Effector memory CD4-positive, alpha-beta T cell (primary cell): ENCODE data around the gene COX5B.

Experiments used
- DNase-seq, 3 donors: peaks; one replicate each; pipeline ENCODE4 v3.0.0-alpha.2; 2020
- H3K27ac ChIP-seq: 2 replicates; pipeline ENCODE4 v1.7.0; 2013; ENCODE audit warnings: mild to moderate bottlenecking, low read length, moderate library complexity; ENCODE audit not compliant: insufficient read depth, poor library complexity, severe bottlenecking
- H3K27me3 ChIP-seq: replicated peaks from 2 replicates; pipeline ENCODE4 v1.7.0; 2013; ENCODE audit warnings: mild to moderate bottlenecking, low read length; ENCODE audit not compliant: insufficient read depth, control insufficient read depth, poor library complexity, severe bottlenecking
- H3K36me3 ChIP-seq: 2 replicates; pipeline ENCODE4 v1.7.0; 2013; ENCODE audit warnings: mild to moderate bottlenecking, low read length, moderate library complexity; ENCODE audit not compliant: control insufficient read depth, insufficient read depth
- H3K4me1 ChIP-seq: 2 replicates; pipeline ENCODE4 v1.7.0; 2013; ENCODE audit warnings: low read length, mild to moderate bottlenecking; ENCODE audit not compliant: control insufficient read depth, insufficient read depth, poor library complexity, severe bottlenecking
- H3K4me3 ChIP-seq: 2 replicates; pipeline ENCODE4 v1.7.0; 2013; ENCODE audit warnings: low read length, low read depth, mild to moderate bottlenecking; ENCODE audit not compliant: insufficient read depth, poor library complexity, severe bottlenecking
- H3K9me3 ChIP-seq: 2 replicates; pipeline ENCODE4 v1.7.0; 2013; ENCODE audit warnings: mild to moderate bottlenecking, low read length, moderate library complexity; ENCODE audit not compliant: control insufficient read depth

Gene COX5B

DNA sequence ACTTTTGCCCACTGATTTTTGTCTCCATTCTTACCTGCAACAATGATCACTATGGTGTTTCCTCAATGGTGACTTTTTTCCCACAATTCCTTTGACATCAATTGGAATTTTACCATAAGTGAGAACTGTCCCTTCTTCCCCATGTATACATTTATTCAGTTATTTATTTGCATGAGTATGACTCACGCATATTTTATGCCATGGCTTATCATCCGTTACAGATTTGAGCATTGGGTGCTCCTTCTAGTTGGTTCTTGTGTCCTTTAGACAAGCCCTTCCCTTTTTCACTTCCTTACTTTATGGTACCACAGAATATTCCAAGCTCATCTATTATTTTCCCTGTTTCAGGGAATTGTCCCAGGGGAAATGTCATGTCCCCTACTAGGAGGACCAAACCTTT, 7.6 kb downstream of the COX5B start:
- Histone ChIP-seq H3K27ac (no peak overlapping the region), H3K4me3 (no peak overlapping the region), H3K4me1 (no peaks in the 10 kb centered on the region), H3K36me3 (peaks cover 35% of the 10 kb centered on the region), H3K9me3 (no peaks in the 10 kb centered on the region), H3K27me3 (no peaks in the 10 kb centered on the region)
- DNase-seq = no peak

DNA sequence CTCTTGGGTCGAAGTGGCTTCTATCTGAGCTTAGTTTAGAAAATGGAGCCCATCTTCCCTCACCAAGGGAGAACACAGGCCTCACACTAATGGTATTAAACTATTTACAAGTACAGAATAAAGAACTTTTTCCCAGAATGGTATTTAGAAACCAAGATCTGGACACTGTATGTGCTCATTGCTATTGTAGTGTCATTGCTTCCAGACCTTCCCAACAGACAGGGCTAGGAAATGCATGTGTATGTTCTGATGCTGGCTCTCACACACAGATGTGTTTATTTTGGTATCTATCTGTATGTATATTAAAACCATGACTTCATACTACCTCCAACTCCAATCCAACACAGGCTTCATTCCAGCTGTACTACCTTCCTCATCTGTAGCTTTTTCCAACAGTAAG, 8.0 kb downstream of the COX5B start:
- no peaks in the 10 kb centered on the region for H3K9me3 ChIP-seq
- DNase-seq = no peak
- H3K4me3 ChIP-seq = no peak overlapping the region
- H3K27me3 ChIP-seq = no peaks in the 10 kb centered on the region
- H3K27ac ChIP-seq = no peak overlapping the region
- no peaks in the 10 kb centered on the region for H3K4me1 ChIP-seq
- peaks cover 35% of the 10 kb centered on the region for H3K36me3 ChIP-seq

DNA sequence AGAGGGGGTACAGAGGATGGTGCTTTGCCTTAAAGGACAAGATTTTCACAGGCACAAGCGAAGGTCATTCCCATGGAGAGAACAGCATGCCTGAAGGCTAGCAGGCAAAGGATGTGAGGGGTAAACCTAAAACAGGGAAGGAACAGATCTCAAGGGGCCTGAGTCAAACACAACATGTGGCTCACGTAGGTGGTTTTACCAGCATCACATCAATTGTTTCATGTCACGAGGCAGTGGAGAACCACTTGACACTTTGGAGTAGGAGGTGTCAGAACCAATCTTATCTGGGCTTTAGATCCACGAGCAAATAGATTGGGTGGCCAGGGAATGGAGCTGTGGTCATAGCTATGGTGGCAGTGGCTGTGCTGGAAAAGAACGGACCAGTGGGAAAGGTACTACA, 8.4 kb downstream of the COX5B start:
- Histone ChIP-seq H3K4me3 (no peak overlapping the region), H3K4me1 (no peaks in the 10 kb centered on the region), H3K9me3 (no peaks in the 10 kb centered on the region), H3K36me3 (peaks cover 35% of the 10 kb centered on the region), H3K27me3 (no peaks in the 10 kb centered on the region), H3K27ac (no peak overlapping the region)
- DNase-seq = no peak

DNA sequence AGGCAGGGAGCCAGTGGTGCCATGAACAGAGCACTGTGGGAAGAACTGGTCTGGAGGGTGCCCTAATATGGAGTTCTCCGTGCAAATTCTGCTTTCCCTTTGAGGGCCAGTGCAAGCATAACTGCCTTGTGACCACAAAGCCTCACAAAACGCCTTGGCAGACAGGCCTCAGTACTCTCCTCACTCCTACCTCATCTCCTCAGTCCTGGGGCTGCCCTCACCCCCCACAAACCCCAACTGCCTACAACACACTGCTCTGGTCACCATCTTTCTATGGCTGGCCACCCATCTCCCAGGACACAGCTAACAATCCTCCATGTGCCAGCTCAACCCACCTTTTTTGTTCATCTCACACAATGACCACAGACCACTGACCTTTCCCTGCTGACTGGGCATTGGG, 8.9 kb downstream of the COX5B start:
- no peak overlapping the region for H3K27ac ChIP-seq
- H3K36me3 ChIP-seq = peaks cover 39% of the 10 kb centered on the region
- H3K4me1 ChIP-seq = no peaks in the 10 kb centered on the region
- H3K9me3 ChIP-seq = no peaks in the 10 kb centered on the region
- no peak overlapping the region for H3K4me3 ChIP-seq
- no peak for DNase-seq
- no peaks in the 10 kb centered on the region for H3K27me3 ChIP-seq

DNA sequence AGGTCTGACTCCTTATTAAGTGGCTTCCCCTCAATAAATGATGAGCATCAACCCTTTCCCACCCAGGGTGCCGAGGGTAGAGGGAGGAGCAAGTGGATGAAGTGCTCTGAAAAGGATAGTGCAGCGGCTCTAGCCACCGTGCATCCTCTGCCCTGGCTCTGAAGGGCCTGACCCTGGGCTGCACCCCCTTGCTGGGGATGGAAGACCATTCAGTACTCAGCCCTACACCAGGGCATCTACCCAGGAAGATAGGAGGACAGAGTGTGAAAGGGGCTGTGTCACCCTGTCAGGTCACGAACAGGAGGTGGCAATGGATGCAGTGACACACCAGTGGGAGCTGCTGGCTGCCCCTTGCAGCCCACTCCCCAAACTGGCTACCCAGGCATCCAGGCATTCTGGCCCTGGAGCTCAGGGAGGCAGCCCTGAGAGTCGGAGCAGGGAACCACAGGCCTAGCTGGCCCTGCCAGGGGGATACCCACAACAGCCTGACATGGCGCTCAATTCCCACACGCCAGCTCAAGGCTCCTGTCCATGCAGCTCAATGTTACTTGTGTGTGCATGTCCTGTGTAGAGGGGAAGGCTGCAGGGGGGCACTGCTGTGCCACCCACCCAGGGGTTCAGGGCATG, 10.4 kb downstream of the COX5B start:
- Histone ChIP-seq H3K4me3 (no peak overlapping the region), H3K36me3 (peaks cover 47% of the 10 kb centered on the region), H3K9me3 (no peaks in the 10 kb centered on the region), H3K4me1 (no peaks in the 10 kb centered on the region), H3K27ac (no peak overlapping the region), H3K27me3 (no peaks in the 10 kb centered on the region)
- no peak for DNase-seq

DNA sequence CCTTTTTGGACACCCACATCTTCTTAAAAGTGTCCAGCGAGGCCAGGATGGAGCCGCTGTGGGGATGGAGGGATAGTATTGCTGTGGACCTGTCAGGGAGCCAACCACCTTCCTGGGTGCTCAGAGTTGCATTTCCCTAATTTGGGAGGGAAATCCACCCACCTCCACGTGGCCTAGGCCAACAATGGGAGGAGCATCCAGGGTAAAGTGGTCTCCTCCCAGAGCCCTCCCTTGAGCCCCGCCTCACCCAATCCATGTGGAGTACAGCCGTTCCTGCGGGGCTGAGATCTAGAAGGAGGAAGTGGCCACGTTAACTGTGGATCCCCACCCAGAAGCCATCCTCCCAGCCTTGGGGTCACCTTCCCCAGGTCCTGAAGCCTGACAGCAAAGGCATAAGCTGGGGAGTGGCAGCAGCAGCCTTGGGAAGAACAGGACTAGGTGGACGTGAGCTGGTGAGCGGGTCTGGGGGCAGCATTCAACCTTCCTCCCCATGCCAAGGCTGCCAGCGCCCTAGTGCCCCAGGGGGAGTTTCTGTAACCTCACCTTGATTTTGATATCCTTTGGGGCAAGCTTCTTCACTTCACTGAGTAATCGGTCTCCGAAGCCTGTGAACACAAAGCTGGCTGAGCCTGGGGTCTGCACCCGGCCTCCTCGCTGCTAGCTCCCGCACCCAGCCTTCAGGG, 11.2 kb downstream of the COX5B start:
- Histone ChIP-seq H3K27ac (no peak overlapping the region), H3K4me1 (peaks cover 5% of the 10 kb centered on the region), H3K27me3 (no peaks in the 10 kb centered on the region), H3K36me3 (peaks cover 51% of the 10 kb centered on the region), H3K9me3 (no peaks in the 10 kb centered on the region), H3K4me3 (no peak overlapping the region)
- DNase-seq = no peak

DNA sequence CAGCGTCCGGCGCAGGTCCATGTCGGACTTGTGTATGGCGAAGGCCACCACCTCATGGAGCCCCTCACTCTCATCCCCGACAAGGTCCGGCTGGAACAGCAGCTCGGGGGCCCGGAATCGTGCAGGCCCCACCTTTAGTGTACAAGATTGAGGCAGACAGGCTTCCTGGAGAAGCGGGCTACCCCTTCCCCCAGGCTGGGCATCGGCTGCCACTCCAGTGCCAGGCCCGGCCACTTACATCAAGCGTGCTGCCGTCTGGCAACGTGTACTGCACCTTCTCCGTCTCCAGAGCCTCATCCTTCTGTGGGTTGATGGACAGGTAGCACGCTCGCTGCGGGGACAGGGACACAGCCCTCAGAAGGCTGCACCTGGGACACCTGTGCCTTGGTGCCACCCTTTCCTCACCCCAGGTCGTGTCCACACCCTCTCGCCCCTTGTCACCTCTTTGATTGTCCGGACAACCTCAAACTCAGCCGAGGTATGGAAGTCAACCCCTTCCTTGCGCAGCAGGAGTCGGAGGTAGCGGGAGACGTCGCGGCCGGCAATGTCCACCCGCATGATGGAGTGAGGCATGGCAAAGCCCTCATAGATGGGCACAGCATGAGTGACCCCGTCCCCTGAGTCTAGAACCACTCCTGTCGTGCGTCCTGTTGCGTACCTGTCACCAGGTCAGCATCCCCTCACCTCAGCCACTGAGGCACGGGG, 12.3 kb downstream of the COX5B start:
- peaks cover 51% of the 10 kb centered on the region for H3K36me3 ChIP-seq
- H3K4me3 ChIP-seq = no peak overlapping the region
- peaks cover 13% of the 10 kb centered on the region for H3K4me1 ChIP-seq
- H3K27me3 ChIP-seq = no peaks in the 10 kb centered on the region
- H3K9me3 ChIP-seq = no peaks in the 10 kb centered on the region
- no peak overlapping the region for H3K27ac ChIP-seq
- no peak for DNase-seq

DNA sequence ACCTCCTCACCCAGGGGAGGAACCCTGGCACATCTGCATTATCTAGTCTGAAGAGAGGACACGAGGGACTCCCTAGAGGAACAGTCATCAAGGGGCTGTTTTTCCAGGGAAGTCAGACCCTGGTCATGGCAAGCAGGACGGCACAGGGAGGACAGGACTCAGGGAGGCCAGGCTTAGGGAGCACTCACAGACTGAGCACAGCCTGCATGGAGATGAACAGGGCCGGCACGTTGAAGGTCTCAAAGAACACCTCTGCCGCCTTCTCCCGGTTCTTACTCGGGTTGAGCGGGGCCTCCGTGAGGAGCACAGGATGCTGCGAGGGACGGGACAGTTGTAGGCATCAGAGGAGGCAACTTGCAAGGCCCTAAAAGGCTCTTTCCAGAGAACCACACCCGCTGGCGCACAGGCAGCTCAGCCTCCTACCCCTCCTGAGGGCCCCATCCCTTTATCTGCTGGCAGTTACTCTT, 12.9 kb downstream of the COX5B start:
- Histone ChIP-seq H3K36me3 (peaks cover 51% of the 10 kb centered on the region), H3K4me1 (peaks cover 14% of the 10 kb centered on the region), H3K9me3 (no peaks in the 10 kb centered on the region), H3K27me3 (no peaks in the 10 kb centered on the region), H3K4me3 (no peak overlapping the region), H3K27ac (no peak overlapping the region)
- DNase-seq = no peak

DNA sequence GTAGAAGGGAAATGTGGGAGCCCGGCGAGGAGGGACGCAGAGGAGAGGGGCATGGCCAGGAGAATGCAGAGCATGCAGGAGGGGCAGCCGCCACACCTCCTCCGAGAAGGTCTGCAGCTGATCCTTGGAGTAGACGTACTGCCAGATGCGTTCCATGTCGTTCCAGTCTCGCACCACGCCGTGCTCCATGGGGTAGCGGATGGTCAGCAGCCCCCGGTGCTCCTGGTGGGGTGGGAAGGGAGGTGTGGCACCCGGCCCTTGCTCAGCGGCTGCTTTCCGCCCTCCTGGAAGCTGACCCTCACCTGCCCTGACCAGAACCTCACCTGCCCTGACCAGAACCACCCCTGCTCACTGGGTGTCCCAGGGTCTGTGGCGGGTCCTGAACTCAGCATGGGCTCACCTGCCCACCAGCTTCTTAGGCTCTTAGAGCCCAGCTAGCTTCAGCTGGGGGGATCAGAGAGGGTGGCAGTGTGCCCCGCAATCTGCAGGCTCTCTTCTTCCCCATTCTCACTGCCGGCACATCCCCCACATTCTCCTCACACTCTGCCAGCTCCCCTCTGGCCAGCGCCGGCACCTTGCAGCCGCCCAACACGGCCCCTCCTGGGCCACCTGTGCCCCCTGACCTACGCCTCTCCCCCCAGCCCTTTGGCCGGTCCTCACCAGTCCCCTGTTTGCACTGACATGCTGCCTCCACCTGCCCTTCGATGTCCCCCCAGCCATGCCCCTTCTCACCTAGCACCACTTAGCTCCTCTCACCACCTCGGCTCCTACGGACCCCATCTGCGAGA, 13.6 kb downstream of the COX5B start:
- peaks cover 51% of the 10 kb centered on the region for H3K36me3 ChIP-seq

More for the DNA sequence above, 13.6 kb downstream of the COX5B start:
- H3K9me3 ChIP-seq = no peaks in the 10 kb centered on the region
- no peak overlapping the region for H3K4me3 ChIP-seq
- no peak overlapping the region for H3K27ac ChIP-seq
- no peak for DNase-seq
- peaks cover 14% of the 10 kb centered on the region for H3K4me1 ChIP-seq
- H3K27me3 ChIP-seq = no peaks in the 10 kb centered on the region
